ENCODE measurements around the gene SRPK3.
"Not testable (repeated sequence)": the region's sequence is repeated elsewhere in the genome, so short reads cannot be mapped to it uniquely, and the experiment has no call there.

The SRPK3 gene

GRCh38 chrX:153814591-153815315, 33.9 kb downstream of the SRPK3 start:
- peak; percentile 41 to 43 for DNase-seq

DNA sequence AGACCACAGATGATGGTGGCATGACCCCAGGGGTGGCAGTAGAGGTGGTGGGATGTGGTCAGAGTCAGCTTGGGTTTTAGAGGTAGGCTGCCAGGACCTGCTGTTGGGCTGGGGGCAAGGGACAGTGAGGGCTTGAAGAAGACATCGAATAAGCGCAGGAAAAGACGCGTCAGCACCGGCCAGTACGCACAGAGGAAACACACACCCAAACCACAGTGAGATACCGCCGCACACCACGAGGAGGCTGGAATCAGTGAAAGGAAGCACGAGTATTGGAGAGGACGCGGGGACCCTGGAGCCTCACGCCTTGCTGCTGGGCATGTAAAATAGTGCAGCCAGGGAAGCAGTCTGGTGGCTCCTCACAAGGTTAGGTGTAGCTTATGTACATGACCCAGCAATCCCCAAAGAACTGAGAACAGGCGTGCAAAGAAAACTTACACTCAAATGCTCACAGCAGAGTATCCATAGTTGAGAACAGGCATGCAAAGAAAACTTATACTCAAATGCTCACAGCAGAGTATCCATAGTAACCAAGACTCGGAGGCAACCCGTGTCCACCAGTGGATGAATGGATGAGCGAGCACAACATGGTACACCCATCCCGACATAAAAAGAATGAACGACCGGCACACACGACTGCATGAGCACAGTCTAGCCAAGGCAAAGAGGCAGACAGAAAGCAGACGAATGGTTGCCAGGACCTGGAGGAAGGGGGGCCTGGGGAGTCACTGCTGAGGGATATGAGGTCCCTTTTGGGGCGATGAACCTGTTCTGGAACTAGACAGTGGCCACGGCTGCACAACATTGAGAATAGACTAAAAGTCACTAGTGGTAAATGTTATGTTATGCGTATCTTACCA, 36.2 kb downstream of the SRPK3 start:
- peak in 1 of 2 experiments; percentile 14 for DNase-seq

DNA sequence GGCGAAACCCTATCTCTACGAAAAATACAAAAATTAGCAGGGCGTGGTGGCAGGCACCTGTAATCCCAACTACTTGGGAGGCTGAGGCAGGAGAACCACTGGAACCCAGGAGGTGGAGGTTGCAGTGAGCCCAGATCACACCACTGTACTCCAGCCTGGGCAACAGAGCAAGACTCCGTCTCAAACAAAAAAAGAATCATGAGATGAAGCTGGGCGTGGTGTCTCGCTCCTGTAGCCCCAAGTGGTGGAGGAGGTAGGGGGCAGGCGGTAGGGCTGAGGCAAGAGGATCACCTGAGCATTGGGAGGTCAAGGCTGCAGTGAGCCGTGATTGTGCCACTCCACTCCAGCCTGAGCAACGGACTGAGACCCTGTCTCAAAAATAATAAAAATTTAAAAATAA, 37.2 kb downstream of the SRPK3 start:
- not testable (repeated sequence) for DNase-seq

DNA sequence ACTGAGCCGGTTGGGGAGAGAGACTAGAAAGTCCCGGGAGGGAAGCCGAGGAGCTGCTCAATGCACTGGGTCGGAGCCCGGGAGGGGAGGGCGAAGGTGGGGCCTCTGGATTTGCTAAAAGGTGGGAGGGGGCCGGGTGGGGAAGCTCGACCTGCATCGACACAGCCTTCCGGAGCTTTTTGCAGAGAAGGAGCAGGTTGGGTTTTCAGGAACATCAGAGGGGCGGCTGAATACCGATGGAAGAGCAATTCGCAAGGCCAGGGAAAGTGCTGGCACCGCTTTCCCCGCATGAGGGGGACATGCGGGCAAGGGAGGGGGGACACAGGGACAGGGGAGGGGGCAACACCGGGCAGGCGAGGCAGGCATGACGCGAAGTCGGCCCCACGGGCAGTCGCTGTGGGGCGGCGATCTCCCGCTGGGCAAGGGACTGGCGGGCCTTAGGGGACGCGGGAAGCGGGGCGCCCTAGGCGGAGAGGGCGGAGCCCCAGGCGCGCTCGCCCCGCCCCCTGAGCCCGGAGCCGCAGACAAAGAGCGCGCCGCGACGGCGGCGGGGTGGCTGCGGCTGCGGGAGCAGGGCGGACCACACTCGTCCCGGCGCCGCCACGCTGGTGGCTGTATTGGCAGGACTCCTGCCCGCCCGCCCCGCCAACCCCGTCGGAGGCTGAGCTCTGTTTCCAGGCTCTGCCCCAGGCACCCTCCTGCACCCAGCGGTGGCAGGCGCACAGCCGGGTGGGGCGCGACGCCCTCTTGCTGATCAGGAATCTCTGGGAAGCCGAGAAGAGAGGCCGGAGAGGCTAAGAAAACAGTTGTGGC, 37.9 kb downstream of the SRPK3 start:
- peak in 1 of 2 experiments; percentile 7 for DNase-seq

DNA sequence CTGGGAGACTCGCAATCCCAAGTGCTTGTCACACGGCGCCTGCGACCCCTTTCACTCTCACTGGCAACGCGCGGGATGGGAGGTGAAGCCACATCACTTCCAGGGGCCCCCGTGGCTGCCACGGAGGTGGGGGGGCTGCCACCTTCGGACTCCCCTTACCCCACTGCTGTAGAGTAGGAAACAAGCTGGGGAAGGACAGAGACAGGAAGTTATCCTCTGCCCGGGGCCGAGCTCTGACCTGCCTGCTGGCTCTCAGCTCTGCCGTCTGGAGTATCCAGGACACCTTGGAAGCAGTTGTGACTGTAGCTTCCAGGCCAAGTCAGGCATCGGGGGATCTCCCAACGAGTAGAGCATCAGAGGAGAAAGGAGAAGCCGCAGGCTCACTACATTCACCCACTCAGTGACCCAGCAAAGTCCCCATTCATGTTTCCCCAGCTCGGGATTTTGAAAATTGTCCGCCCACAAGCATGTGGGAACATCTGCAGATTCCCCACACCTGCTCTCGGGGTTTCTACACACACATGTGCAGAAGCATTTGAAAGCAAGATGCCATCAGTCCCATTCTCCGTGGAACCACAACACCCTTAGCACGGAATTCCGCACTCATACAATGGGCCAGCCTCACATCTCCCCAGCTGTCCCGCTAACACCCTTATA, 38.7 kb downstream of the SRPK3 start:
- DNase-seq: no peak

DNA sequence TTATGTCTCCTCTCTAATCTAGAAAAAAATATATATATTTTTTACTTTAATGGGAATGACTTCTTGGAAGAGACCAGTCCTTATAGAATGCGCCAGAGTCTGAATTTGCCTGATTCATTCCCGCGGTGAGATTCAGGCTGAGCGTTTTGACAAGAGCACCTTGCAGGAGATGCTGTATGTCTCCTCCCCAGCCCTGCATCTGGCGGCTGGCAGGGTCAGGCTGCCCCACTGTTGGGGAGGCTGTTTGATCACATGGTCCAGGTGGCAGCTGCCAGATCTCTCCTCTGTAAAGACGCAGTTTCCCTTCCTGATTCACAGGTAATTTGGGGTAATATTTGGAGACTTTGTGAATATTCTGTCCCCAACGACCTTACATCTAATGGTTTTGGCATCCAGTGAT, 39.8 kb downstream of the SRPK3 start:
- DNase-seq: no peak

DNA sequence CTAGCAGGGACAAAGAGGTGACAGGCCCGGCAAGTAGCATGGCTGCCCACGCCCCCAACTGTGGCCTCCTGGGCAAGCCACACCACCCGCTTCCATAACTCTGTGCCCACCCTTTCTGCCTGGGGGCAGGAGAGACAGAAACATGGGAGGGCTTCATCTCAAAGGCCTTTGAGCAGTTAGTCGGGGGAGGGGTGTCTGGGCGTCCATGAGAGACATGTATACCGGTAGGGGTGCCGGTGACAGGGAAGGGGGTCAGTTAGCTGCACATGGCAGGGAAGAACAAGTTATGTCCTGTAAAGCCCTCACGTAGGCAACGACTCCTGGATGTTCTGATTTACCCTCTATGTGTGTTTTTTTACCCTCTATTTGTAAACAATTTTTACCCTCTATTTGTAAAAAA, 40.2 kb downstream of the SRPK3 start:
- no peak for DNase-seq

- DNase-seq: no peak
Observed at GRCh38 chrX:153824348-153824747, 43.5 kb downstream of the SRPK3 start.

GRCh38 chrX:153825042-153825441, 44.2 kb downstream of the SRPK3 start:
- DNase-seq: no peak

- DNase-seq: no peak
Observed at GRCh38 chrX:153827016-153827415, 46.2 kb downstream of the SRPK3 start.

- DNase-seq: no peak
Observed at GRCh38 chrX:153827903-153828302, 47.1 kb downstream of the SRPK3 start.

- no peak for DNase-seq
Observed at GRCh38 chrX:153828308-153828707, 47.5 kb downstream of the SRPK3 start.

- no peak for DNase-seq
Observed at GRCh38 chrX:153828723-153829548, 48.1 kb downstream of the SRPK3 start.

DNA sequence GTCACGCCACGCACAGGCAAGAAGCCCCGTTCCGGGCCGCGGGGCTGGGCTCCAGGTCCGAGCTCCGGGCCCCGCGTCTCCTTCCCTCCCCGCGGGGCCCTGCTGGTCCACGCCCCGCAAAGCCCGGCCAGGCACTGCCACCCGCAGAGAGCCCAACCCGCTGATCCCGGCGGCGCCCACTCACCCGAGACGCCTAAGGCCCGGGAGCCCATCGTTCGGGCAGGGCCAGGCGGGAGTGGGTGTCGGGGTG, 48.6 kb downstream of the SRPK3 start:
- no peak for DNase-seq

GRCh38 chrX:153829799-153830639, 49.2 kb downstream of the SRPK3 start, which contains the start of gene PDZD4:
TSS of gene PDZD4 (minus strand) at chrX:153830544. CDS start at chrX:153830298, 246 bp downstream.
- no peak for DNase-seq

DNA sequence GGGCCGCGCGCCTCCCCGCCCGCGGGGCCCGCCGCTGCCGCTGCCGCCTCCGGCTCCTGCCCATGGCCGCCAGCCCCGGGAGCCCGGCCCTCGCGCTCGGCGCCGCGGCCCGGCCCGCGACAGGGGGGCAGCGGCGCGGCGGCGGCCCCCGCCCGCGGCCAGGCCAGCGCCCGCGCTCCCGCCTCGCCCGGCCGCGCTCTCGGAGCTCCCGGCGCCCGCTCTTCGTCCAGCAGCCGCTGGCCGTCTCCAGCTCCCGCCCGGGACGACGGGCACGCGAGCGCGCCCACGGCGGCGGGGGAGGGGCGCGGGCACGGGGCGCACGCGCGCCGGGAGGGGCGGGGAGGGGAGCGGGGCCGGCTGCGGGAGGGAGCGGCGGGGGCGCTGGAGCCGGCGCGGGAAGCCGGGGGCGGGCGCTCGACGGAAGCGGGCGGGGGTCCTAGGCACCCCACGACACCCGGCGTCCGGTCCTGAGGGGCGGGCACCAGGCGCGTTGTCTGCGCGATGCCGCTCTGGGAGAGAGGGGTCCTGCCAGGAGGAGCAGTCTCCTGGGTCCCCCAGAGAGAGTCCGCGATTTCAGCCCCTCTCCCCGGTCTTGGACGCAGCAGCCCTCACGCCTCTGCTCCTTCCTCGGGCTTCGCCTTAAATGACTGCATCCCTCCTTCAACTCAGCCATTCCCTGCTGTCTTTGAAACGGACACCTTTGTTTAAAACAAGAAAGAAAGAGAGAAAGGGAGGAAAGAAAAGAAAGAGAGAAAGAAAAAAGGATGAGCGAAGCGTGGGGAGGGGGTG, 50.0 kb downstream of the SRPK3 start:
- DNase-seq: no peak

DNA sequence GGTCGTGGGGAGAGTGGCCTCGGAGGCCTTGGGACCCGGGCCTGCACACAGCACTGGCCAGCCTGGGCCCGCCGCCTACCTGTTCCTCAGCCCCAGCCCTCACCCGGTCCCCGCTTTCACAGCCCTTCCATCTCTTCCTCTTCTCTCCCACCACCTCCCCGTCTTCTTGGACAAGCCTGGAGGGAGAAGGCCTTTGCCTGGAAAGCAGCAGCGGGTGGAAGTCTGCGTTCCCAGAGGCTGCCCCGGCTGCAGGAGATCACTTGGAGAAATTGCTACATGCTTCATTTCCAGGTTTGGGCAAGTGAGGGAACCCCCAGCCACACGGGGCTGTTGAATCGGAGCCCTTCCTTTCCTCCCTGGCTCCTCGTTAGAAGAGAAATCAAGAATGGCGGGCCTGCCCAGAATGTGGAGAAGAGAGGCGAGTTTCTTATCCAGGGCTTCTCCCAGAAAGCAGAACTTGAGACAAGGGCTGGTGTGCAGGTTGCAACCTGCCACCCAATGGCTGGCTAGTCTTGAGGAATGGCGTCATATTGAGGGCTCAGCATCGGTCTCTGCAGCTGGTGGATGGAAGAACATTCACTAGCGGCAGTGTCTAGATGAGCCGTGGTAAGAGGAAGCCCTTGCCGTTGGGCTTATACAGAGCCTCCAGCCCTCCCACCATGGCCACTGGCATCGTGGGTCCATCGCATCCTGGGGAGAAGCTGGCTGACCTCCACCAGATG, 50.7 kb downstream of the SRPK3 start:
- no peak for DNase-seq

DNA sequence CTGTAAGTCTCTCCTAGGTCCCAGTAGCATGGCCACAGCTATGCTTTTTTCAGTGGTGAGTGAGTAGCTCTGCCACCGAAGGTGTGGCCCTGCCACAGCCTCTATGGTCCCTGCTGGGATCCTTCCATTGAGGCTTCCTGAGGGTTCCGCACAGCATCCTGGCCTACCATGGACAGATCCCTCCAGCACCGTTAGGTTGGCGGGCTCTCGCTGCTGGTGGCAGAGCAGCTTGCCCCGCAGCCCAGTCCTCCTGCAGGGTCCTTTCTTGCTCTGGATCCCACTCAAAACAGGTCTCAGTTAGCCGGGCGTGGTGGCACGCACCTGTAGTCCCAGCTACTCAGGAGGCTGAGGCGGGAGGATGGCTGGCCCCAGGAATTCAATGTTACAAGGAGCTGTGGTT, 51.9 kb downstream of the SRPK3 start:
- no peak for DNase-seq
